Measurements from ENCODE around the gene DCC. TPM values are rescaled to one million over a fixed set of nuclear protein-coding genes. Genes with fewer than 3 reads are reported as not detected.

The DCC gene
- total and polyA plus RNA-seq, 11 donors: 0.02 TPM; not detected in 10

- H3K4me3 ChIP-seq: no peak overlapping the region
- DNase-seq: no peak
- H3K27ac ChIP-seq: no peak overlapping the region
- no peak for ATAC-seq
- H3K36me3 ChIP-seq: no peaks in the 10 kb centered on the region
- no peaks in the 10 kb centered on the region for H3K27me3 ChIP-seq
- H3K4me1 ChIP-seq: no peaks in the 10 kb centered on the region
- intact Hi-C loops (cut with DNase I): no loop called here
- TF ChIP-seq CTCF (IDR thresholded peaks at IDR 0.05) (no peak), POLR2A (IDR thresholded peaks at IDR 0.05) (no peak)
- H3K9me3 ChIP-seq: no peaks in the 10 kb centered on the region
Observed at GRCh38 chr18:52950155-52950554, 610.2 kb downstream of the DCC start.

- H3K9me3 ChIP-seq: no peaks in the 10 kb centered on the region
- no peak for TF ChIP-seq POLR2A (IDR thresholded peaks at IDR 0.05)
- H3K4me3 ChIP-seq: no peak overlapping the region
- intact Hi-C loops (cut with DNase I): no loop called here
- no peaks in the 10 kb centered on the region for H3K27me3 ChIP-seq
- H3K36me3 ChIP-seq: no peaks in the 10 kb centered on the region
- 46 to 54% (median 48%) methylated on average over 3 of the region's 3 CpGs for WGBS, 4 donors
- H3K27ac ChIP-seq: no peak overlapping the region
- DNase-seq: no peak
- ATAC-seq: no peak
- H3K4me1 ChIP-seq: no peaks in the 10 kb centered on the region
Observed at GRCh38 chr18:52953387-52953786, 613.4 kb downstream of the DCC start.

- no peak for DNase-seq
- no peak for ATAC-seq
- Histone ChIP-seq H3K9me3 (peaks cover 0 to 10% (median 0%) of the 10 kb centered on the region in 12 donors), H3K27me3 (no peaks in the 10 kb centered on the region), H3K4me3 (no peak overlapping the region), H3K36me3 (no peaks in the 10 kb centered on the region), H3K27ac (no peak overlapping the region), H3K4me1 (no peaks in the 10 kb centered on the region)
- intact Hi-C loops (cut with DNase I): loop anchor here in 1 of 10 donors (10.0 kb wide), 1 partner anchor 61 kb away; no protein-coding TSS in a partner anchor
- TF ChIP-seq CTCF (IDR thresholded peaks at IDR 0.05): no peak
- WGBS, 4 donors: 65 to 70% (median 66%) methylated on average over 2 of the region's 2 CpGs
Observed at GRCh38 chr18:52963481-52963880, 623.5 kb downstream of the DCC start.

GRCh38 chr18:52970686-52971085, 630.7 kb downstream of the DCC start:
- 68 to 86% (median 76%) methylated on average over 2 of the region's 2 CpGs for WGBS, 4 donors
- no peak for DNase-seq
- Histone ChIP-seq H3K27me3 (no peaks in the 10 kb centered on the region), H3K9me3 (no peaks in the 10 kb centered on the region), H3K4me3 (no peak overlapping the region), H3K36me3 (no peaks in the 10 kb centered on the region), H3K27ac (no peak overlapping the region), H3K4me1 (no peaks in the 10 kb centered on the region)
- TF ChIP-seq POLR2A (IDR thresholded peaks at IDR 0.05) (no peak), CTCF (IDR thresholded peaks at IDR 0.05) (no peak)
- intact Hi-C loops (cut with DNase I): no loop called here
- no peak for ATAC-seq

- no peak overlapping the region for H3K27ac ChIP-seq
- ATAC-seq (no peak), DNase-seq (no peak)
- 55 to 79% (median 69%) methylated on average over 2 of the region's 2 CpGs for WGBS, 4 donors
- TF ChIP-seq CTCF (IDR thresholded peaks at IDR 0.05) (no peak), POLR2A (IDR thresholded peaks at IDR 0.05) (no peak)
- no peak overlapping the region for H3K4me3 ChIP-seq
- H3K27me3 ChIP-seq: no peaks in the 10 kb centered on the region
- no peaks in the 10 kb centered on the region for H3K9me3 ChIP-seq
- no peaks in the 10 kb centered on the region for H3K36me3 ChIP-seq
- H3K4me1 ChIP-seq: no peaks in the 10 kb centered on the region
- intact Hi-C loops (cut with DNase I): no loop called here
Observed at GRCh38 chr18:52971097-52971496, 631.1 kb downstream of the DCC start.
